HG02938 (cell line): Measurements from ENCODE around the gene COL26A1.
"Not testable (repeated sequence)": the region's sequence is repeated elsewhere in the genome, so short reads cannot be mapped to it uniquely, and the experiment has no call there.

Source experiments
- ATAC-seq: cut with Tn5 transposase; IDR thresholded peaks from one replicate; pipeline ENCODE4 v1.9.1; 2021; ENCODE audit warnings: mild to moderate bottlenecking, moderate library complexity; ENCODE audit not compliant: unreplicated experiment

COL26A1 gene

DNA sequence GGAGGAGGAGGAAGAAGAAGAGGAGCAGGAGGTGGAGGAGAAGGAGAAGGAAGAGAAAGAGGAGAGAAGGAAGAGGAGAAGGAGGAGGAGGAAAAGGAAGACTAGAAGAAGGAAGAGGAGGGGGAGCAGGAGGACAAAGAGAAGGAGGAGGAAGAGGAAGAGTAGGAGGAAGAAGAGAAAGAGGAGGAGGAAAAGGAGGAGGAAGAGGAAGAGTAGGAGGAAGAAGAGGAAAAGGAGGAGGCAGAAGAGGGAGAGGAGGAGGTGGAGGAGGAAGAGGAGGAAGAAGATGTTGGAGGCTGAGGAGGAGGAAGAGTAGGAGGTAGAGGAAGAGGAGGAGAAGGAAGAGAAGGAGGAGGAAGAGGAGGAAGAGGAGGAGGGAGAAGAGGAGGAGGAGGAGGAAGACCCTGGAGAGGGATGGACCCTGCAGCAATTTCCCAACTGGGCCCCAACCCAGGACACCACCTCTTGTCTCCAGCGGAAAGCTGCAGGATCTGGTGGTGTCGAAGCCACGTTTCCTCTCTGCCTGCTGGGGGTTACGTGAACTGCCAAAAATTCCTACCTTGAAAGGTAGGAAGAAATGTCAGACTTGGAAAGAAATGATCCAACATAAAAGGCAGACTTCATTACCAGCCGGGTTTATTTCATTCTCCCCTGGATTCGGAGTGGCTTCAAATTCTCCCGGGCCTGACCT lies 38.9 kb downstream of the COL26A1 start:
- ATAC-seq: no peak

DNA sequence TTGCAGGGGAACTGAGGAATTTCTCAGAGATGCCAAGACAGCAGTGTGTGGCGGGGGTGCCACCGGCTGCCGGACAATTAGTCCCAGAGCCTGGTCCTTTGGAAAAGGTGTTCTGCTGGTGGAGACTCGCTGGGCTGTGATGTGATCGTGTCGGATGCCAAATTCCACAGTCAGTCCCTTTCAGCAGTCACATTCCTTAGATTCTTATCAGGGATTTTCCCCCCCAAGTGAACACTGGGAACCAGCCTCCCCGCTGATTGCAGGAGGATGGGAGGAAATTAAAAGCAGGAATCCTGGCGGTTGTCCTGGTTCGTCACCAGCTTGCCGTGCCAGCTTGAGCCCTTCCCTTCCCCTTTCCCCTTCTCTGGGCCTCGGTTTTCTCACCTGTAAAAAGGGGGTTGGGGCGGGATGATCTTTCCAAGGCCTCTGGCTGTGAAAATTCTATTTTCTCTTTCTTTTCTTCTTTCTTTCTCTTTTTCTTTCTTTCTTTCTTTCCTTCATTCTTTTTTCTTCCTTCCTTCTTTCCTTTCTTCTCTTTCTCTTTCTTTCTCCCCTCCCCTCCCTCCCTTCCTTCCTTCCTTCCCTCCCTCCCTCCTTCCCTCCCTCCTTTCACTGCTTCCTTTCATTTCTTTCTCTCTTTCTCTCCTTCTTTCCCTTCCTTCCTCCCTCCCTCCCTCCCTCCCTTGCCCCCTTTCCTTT lies 39.6 kb downstream of the COL26A1 start:
- no peak for ATAC-seq

DNA sequence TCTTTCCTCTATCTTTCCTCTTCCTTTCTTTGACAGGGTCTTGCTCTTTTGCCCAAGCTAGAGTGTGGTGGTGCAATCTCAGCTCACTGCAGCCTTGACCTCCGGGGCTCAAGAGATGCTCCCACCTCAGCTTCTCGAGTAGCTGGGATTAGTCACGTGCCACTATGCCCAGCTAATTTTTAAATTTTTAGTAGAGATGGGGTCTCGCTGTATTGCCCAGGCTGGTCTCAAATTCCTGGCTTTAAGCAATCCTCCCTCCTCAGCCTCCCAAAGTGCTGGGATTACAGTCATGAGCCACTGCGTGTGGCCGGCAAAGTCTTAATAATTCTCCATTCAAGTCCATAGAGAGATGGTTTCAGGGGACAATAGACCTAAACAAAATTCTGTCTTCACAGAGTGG lies 40.2 kb downstream of the COL26A1 start:
- ATAC-seq: no peak

DNA sequence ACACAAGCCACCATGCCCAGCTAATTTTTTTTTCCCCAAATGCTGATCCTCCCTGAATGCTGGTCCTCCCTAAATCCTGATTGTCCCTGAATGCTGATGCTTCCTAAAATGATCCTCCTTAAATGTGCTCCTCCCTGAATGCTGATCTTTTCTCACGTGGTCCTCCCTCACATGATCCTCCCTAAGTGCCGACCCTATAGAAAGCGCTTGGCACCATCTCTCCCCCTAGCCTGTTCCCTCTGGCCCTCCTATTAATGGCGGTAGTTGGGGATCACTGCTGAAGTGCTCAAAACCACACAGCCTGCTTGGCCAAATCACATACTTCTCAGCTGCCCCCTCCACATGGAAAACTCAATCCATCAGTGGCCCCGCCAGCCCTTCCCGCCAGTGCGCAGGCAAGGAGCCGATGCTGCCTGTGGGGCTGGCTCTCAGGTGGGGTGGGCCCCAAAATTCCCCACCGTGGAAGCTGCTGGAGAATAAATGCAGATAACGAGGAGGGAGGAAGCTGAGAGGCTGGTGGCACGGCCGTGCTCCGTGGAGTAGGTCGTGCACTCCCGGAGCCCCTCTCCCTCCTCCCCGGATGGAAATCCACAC lies 42.9 kb downstream of the COL26A1 start:
- no peak for ATAC-seq

DNA sequence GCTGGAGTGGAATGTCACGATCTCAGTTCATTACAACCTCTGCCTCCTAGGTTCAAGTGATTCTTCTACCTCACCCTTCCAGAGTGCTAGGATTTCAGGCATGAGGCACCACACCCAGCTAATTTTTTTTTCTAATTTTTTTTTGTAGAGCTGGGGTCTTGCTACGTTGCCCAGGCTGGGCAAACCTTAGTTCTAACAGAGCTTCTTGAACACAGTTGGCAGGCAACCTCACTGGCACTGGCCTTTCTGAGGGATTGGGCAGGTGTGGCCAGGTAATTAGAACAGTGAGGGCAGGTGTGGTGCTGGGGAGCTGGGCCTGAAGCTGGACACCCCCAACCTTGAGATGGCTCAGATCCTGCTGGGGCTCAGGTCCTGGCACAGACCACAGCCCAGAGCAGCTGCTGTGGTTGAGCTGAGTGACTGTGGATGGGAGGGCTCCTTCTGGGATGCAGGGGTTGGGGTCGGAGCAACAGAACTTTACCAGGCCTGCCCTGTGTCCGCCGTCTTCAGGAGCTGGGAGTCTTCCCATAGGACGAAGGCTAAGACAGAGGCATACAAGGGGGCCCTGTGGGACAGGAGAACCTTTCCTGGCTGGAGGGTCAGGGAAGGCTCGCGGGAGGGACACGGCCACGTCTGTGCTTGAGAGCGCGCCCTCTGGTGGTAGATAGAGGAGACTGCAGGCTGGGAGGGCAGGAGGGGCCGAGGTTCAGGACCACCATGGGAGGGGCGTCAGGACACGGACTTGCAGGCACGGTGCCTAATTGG lies 48.2 kb downstream of the COL26A1 start:
- ATAC-seq: no peak

DNA sequence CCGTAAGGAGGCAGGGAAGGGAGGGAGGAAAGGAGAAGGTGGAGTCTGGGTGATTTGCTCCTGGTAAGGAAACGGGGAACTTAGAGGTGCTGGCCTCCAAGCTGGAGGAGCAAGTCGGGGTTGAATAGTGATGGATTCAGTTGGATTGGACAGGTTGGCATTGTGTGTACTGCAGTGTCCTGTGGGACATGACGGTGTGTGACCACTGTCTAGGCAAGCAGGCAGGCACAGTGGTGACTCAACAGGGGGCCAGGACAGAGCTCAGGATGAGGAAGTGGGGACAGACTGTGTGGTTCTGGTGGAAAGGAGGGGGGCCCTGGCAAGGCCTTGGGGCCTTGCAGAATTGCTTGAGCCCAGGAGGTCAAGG lies 48.8 kb downstream of the COL26A1 start:
- ATAC-seq: no peak

DNA sequence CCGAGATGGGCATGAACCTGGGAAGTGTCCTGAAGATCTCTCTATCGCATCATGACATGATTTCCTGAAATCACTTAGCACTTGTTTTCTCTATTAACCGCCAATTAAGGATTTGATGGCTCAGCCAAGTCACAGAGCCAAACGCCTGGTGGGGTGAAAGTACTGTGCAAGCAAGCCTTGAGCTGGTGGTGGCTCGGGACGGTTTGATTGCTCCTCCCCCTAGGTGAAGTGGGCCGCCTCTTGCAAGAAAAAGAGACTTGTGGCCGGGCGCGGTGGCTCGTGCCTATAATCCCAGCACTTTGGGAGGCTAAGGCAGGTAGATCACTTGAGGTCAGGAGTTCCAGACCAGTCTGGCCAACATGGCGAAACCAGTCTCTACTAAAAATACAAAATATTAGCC lies 50.3 kb downstream of the COL26A1 start:
- ATAC-seq: no peak

DNA sequence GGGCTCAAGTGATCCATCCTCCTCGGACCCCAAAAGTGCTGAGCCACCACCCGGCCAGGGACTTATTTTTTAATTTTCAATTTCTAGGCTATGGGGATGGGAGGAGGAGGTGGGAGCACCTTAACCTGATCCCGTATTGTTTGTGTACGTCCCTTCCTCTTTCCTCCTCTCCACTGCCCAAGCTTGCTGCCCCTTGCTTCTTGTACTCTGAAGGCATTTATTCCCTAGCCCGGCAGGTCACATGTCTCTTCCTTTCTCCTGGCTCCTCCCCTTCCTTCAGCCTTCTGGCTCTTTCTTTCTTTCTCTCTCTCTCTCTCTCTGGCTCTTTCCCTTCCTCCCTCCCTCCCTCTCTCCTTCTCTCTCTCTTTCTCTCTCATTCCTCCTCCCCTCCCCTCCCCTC lies 56.0 kb downstream of the COL26A1 start:
- no peak for ATAC-seq

DNA sequence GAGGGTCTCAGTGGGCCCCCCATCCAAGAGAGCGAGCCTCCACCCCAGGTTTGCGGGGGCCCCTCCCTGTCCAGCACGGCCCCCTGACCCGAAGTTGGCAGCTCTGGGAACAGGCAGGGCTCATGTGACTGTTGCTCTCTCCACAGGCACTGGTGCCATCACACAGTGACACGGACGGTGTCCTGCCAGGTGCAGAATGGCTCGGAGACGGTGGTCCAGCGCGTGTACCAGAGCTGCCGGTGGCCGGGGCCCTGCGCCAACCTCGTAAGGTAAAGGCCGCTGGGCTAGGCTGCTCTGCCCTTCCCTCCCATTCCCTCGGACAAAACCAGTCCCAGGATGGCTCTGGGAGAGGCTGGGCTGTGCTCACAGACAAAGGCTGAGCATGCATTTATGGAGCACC lies 57.2 kb downstream of the COL26A1 start:
- ATAC-seq: no peak

DNA sequence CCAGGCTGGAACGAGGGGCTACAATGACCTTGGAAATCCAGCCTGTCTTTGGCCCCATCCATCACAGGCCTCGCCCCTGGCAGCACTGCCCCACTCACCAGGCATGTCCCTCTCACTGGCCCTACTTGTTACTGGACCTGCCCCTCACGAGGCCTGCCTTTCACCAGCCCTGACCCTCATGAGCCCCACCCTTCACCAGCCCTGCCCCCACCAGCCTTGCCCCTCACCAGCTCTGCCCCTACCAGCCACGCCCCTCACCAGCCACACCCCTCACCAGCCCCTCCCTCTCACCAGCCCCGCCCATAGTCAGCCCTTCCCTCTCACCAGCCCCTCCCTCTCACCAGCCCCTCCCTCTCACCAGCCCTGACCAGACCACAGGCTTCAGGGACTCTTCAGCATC lies 57.8 kb downstream of the COL26A1 start:
- no peak for ATAC-seq

DNA sequence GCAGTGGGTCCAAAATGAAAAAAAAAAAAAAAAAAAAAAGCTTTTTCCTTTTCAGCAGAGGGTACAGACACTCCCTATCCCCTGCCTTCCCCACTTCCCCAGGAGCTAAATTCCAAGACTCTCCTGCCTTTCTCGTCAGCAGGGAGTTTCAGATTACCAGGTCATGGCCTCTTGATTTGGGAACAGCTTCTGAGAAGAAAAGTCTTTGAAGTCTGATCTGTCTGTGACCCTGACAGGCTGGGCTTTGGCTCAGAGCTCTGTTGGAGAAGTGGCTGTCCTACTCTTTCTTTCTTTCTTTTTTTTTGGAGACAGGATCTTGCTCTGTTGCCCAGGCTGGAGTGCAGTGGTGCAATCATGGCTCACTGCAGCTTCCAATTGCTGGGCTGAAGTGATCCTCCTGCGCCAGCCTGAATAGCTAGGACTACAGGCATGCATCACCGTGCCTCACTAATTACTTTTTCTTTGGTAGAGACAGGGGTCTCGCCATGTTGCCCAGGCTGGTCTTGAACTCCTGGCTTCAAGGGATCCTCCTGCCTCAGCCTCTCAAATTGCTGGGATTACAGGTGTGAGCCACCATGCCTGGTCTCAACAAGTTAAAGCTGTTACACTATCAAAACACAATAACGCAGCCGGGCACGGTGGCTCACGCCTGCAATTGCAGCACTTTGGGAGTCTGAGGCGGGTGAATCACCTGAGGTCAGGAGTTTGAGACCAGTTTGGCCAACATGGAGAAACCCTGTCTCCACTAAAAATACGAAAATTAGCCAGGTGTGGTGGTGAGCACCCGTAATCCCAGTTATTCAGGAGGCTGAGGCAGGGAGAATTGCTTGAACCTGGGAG lies 59.9 kb downstream of the COL26A1 start:
- no peak for ATAC-seq

DNA sequence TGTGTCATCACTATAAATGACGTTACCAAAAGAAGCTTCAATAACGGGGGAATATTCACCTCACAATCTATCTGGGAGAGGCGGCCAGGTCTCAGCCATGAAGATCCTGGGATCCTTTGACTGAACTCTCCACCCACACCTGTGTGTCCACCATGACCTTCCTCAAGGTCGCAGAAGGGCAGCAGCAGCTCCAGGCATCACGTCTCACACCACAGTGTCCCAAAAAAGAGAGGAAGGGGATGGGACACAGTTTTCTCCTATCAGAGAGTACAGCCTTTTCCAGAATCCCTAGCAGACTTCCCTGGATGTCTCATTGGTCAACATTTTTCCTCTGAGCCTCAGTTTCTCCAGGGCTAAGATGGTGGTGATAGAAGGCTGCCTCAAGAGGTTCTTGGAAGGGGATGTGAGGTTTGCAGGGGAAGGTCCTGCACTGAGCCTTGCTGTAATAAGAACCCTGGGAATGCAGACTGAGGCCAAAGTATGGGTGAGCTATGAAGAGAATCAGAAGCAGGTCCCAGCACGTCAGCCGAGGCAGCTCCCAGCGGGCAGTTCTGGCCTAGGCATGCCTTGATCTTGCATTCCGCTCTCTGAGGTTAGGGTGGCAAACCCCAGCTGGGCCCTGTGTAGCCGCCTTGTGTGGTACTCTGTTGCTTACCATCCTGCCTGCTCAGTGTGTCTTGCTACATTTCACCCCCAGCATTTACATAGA lies 63.8 kb downstream of the COL26A1 start:
- ATAC-seq: no peak

DNA sequence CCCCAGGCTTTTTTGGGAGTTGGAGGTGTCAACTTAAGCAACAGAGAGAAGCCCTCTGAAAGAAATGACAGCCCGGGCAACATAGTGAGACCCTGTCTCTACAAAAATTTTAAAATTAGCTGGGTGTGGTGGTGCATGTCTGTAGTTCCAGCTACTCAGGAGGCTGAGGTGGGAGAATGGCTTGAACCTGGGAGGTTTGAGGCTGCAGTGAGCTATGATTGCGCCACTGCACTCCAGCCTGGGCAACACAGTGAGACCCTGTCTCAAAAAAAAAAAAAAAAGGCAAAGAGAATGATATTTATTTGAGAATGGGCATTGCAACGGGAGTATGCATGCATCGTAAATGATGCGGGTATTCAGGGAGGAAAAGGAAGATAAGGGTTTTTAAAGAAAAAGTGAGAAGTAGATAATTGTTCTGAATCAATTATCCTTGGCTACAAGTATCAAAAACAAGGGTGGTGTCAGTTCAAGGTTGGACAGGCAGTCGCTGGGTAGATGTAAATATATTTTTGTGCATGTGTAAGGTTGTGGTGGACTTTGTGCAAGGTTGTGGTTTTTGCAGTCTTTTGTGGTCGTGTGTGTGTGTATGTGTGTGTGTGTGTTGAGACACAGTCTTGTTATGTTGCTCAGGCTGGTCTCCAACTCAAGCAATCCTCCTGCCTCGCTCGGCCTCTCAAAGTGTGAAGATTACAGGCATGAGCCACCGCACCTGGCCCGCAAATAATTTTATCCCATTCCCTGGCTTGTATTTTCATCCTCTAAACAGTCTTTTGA lies 65.6 kb downstream of the COL26A1 start:
- no peak for ATAC-seq

DNA sequence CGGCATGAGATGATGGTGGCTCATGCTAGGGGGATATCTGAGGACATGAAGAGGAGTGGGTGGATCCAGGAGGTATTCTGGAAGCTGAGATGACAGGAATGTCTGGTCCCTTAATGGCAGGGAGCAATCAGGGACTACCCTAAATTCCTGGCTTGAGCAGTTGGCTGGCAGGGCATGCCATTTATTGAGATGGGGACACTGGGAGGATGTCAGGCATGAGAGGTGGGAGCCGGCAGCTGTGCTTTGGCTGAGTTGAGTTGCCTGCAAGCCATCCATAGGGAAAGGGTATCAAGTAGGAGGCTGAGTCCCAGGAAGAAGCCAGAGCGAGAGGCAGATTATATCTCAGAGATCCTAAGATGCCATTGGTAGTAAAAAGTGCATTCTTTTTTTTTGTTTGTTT lies 69.6 kb downstream of the COL26A1 start:
- no peak for ATAC-seq

DNA sequence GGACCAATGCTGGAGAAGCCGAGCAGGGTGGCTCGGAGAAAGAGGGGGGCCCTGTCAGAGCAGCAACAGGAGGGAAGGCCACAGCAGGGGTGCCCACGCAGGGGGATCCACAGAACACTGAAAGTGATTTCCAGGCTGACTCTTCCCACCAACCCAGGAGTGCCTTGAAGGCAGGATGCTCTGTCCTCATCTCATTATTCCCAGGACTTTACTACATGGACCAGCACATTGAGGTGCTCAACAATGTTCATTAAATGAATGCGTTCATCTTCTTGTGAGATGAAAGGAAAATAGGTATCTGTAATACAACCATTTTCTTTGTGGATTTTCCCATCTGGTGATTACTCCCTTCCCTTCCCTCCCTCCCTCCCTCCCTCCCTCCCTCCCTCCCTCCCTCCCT lies 71.0 kb downstream of the COL26A1 start:
- ATAC-seq: no peak

DNA sequence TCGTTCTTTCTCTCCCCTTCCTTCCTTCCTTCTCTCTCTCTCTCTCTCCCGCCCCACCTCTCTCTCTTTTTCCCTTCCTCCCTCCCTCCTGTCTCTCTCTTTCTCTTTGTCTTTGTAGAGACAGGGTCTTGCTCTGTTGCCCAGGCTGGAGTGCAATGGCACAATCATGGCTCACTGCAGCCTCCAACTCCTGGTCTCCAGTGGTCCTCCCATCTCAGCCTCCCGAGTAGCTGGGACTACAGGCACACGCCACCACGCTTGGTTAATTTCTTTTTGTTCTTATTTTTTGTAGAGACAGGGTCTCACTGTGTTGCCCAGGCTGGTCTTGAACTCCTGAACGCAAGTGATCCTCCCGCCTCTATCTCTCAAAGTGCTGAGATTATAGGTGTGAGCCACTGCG lies 71.5 kb downstream of the COL26A1 start:
- ATAC-seq: not testable (repeated sequence)

DNA sequence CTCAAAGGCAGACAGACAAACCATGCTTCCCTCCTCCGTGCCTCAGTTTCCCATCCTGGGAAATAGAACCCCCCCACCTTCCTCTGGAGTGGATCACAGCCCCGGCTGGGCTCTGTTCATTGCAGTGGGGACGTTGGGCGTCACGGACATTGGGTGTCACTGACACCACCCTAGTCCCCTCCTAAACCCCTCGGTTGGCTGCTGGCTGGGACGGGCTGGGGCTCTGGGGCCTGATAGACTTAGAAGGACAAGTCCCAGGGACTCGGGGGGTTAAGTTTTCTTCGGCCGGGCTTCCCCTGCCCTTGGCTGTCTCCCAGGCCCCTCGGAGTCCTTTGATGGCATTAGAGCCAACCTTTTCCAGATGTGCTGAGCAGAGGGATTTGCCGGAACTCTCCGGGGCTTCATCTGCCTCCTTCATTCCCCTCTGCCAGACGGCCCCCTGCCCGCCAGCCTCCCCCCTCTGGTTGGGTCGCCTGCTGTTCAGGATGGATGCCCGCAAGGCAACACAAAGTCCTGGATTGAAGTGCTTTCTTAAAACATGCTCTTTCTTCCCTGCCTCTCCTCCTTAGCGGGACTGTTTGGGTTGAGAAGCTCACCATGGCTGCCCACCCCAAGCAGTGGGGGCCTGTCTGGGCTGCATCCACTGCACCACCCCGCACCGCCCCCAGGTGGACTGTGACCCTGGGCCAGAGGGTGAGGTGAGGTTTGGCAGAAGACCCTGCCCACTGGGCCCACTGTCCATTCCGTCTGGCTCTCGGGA lies 73.0 kb downstream of the COL26A1 start:
- no peak for ATAC-seq

DNA sequence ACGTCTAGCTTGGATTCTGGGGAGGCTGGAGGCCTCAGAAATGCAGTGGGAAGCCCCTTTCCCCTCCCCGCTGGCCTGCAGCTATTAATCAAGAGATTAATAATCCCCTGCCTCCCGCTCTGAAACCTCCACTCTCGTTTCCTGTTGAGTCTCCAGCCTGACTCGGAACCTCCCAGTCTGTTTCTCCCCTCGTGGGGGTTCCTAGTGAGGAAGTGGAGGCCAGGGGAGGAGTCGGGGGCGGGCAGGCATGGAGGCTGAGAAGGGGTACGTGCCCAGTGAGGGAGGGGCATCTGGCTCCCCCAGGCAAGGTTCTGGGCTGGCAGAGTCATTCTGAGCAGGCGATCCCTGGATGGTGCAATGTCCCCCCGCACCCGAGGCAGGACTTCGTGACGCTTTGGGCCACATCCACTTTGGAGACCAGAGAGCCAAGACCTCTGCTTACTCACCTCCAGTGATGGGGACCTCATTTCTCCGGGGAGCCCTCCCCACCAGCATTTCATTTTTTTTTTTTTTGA lies 73.6 kb downstream of the COL26A1 start:
- ATAC-seq: no peak
